MCF 10A (cell line): ENCODE measurements around the gene ZNF501. TPM values are rescaled to one million over a fixed set of nuclear protein-coding genes. Genes with fewer than 3 reads are reported as not detected.

Experiments
- BruUV-seq: library from RNA; stranded (reverse); fragments of 400-500 nt; replicated peaks from 2 replicates; lab custom pipeline; 2021; lab: Mats Ljungman, UMichigan
- CTCF ChIA-PET: fragments of 300-600 bp; sonication (Branson Sonifier 250); formaldehyde crosslinking; extraction: SDS; loops from one replicate; lab custom pipeline; 2021; ENCODE audit warnings: antibody characterized with exemption, inconsistent platforms; lab: Yijun Ruan, JAX
- POLR2A ChIA-PET: fragments of 300-600, 350-650 bp; sonication (Branson Sonifier 250); formaldehyde crosslinking; extraction: SDS; loops from one replicate; lab custom pipeline; 2020; ENCODE audit warnings: antibody characterized with exemption, inconsistent platforms; lab: Yijun Ruan, JAX
- DNase-seq: peaks from one replicate; pipeline ENCODE4 v3.0.0-alpha.2; 2018; ENCODE audit not compliant: unreplicated experiment
- H3K27ac Mint-ChIP-seq: one replicate; pipeline ENCODE4 v1.8.0; 2022; ENCODE audit warnings: mild to moderate bottlenecking, low read depth, mixed read lengths; ENCODE audit not compliant: unreplicated experiment
- H3K27me3 Mint-ChIP-seq: one replicate; pipeline ENCODE4 v1.8.0; 2022; ENCODE audit warnings: mixed read lengths; ENCODE audit not compliant: insufficient read depth, unreplicated experiment
- H3K36me3 Mint-ChIP-seq: one replicate; pipeline ENCODE4 v1.8.0; 2022; ENCODE audit warnings: mild to moderate bottlenecking, moderate library complexity, mixed read lengths; ENCODE audit not compliant: insufficient read depth, unreplicated experiment
- H3K4me1 Mint-ChIP-seq: one replicate; pipeline ENCODE4 v1.8.0; 2022; ENCODE audit warnings: mixed read lengths; ENCODE audit not compliant: insufficient read depth, unreplicated experiment
- H3K4me3 Mint-ChIP-seq: one replicate; pipeline ENCODE4 v1.8.0; 2022; ENCODE audit warnings: mild to moderate bottlenecking, moderate library complexity, mixed read lengths; ENCODE audit not compliant: unreplicated experiment
- H3K9me3 Mint-ChIP-seq: one replicate; pipeline ENCODE4 v1.8.0; 2022; ENCODE audit warnings: mixed read lengths; ENCODE audit not compliant: unreplicated experiment
- CTCF ChIP-seq: fragments of 200-600 bp; IDR thresholded peaks from one replicate; pipeline ENCODE4 v1.8.0; 2022; ENCODE audit warnings: antibody characterized with exemption, mild to moderate bottlenecking; ENCODE audit not compliant: unreplicated experiment
- intact Hi-C: fragments of 100-400 bp; cut with micrococcal nuclease; formaldehyde crosslinking; loops from 2 replicates; pipeline ENCODE4 v1.14.1; 2022
- total RNA-seq: library from RNA; stranded (reverse); gene quantifications from 2 replicates; pipeline ENCODE4 v1.2.3, GENCODE V29; 2022

Gene ZNF501
- total RNA-seq, 1 experiment from 2014 or later = 0.40 TPM

- no peak for TF ChIP-seq CTCF
- CTCF ChIA-PET = no interaction called here
- Mint-ChIP-seq H3K27me3 (no peaks in the 10 kb centered on the region), H3K36me3 (peaks cover 28% of the 10 kb centered on the region), H3K27ac (no peak overlapping the region), H3K9me3 (peaks cover 45% of the 10 kb centered on the region), H3K4me1 (no peaks in the 10 kb centered on the region), H3K4me3 (no peak overlapping the region)
- intact Hi-C loops = no loop called here
- peak; percentile 7 for DNase-seq
- POLR2A ChIA-PET = no interaction called here
- BruUV-seq = no TSS peak
Observed at GRCh38 chr3:44721231-44722102, 8.0 kb upstream of the ZNF501 start.

GRCh38 chr3:44722103-44722401, 7.4 kb upstream of the ZNF501 start:
- CTCF ChIA-PET = no interaction called here

GRCh38 chr3:44734646-44735168, 5.3 kb downstream of the ZNF501 start:
- POLR2A ChIA-PET = no interaction called here
- intact Hi-C loops = no loop called here
- no peak for DNase-seq
- H3K9me3 Mint-ChIP-seq = peaks cover 47% of the 10 kb centered on the region
- CTCF ChIA-PET = no interaction called here
- no peaks in the 10 kb centered on the region for H3K27me3 Mint-ChIP-seq
- BruUV-seq = no TSS peak
- H3K4me3 Mint-ChIP-seq = no peak overlapping the region
- no peak for TF ChIP-seq CTCF
- no peaks in the 10 kb centered on the region for H3K36me3 Mint-ChIP-seq
- no peak overlapping the region for H3K27ac Mint-ChIP-seq
- no peaks in the 10 kb centered on the region for H3K4me1 Mint-ChIP-seq

More at GRCh38 chr3:44722103-44722401, 7.4 kb upstream of the ZNF501 start:
- no peaks in the 10 kb centered on the region for H3K4me1 Mint-ChIP-seq
- no peaks in the 10 kb centered on the region for H3K27me3 Mint-ChIP-seq
- TF ChIP-seq CTCF = no peak
- H3K9me3 Mint-ChIP-seq = peaks cover 45% of the 10 kb centered on the region
- BruUV-seq = no TSS peak
- no peak for DNase-seq
- H3K27ac Mint-ChIP-seq = no peak overlapping the region
- POLR2A ChIA-PET = no interaction called here
- peaks cover 28% of the 10 kb centered on the region for H3K36me3 Mint-ChIP-seq
- intact Hi-C loops = no loop called here
- no peak overlapping the region for H3K4me3 Mint-ChIP-seq

- DNase-seq = no peak
- peak overlapping the region; percentile 88 for H3K27ac Mint-ChIP-seq
- intact Hi-C loops = loop anchor here (5.0 kb wide), 3 partner anchors 134 to 231 kb away; partner anchors contain the start of gene ZNF197
- ChIA-PET POLR2A (interaction anchor here (0.7 to 3.8 kb wide), 14 partner anchors 10 to 471 kb away, joined by 3 to 38 read pairs (median 6); partner anchors contain the start of genes EXOSC7, ZDHHC3 and ZNF197), CTCF (interaction anchor here (0.6 to 1.7 kb wide), 5 partner anchors 16 to 234 kb away, joined by 3 to 5 read pairs (median 3); no protein-coding TSS in a partner anchor)
- no peak for TF ChIP-seq CTCF
- peaks cover 5% of the 10 kb centered on the region for H3K9me3 Mint-ChIP-seq
- peak overlapping the region; percentile 77 for H3K4me3 Mint-ChIP-seq
- H3K27me3 Mint-ChIP-seq = no peaks in the 10 kb centered on the region
- peaks cover 11% of the 10 kb centered on the region for H3K4me1 Mint-ChIP-seq
- TSS peak; percentile 59 for BruUV-seq
- H3K36me3 Mint-ChIP-seq = peaks cover 18% of the 10 kb centered on the region
Observed at GRCh38 chr3:44761101-44761423, 31.6 kb downstream of the ZNF501 start.
